ENCODE results near the gene STK17B.
A peak's percentile ranks its signal among the peaks of the same experiment; 100 is the strongest.

The STK17B gene

GRCh38 chr2:196155575-196155974 is 15.8 kb downstream of the STK17B start:
- no peak for DNase-seq (ENCODE audit: low spot score)

GRCh38 chr2:196153480-196153879 is 17.9 kb downstream of the STK17B start:
- DNase-seq (ENCODE audit: low spot score): no peak

GRCh38 chr2:196149948-196150347 is 21.4 kb downstream of the STK17B start:
- no peak for DNase-seq (ENCODE audit: low spot score)

GRCh38 chr2:196148736-196149135 is 22.6 kb downstream of the STK17B start:
- DNase-seq (ENCODE audit: low spot score): no peak

GRCh38 chr2:196145256-196145655 is 26.1 kb downstream of the STK17B start:
- no peak for DNase-seq (ENCODE audit: low spot score)

GRCh38 chr2:196144513-196145126 is 26.8 kb downstream of the STK17B start:
- no peak for DNase-seq (ENCODE audit: low spot score)

GRCh38 chr2:196143730-196144131 is 27.6 kb downstream of the STK17B start:
- no peak for DNase-seq (ENCODE audit: low spot score)

- DNase-seq (ENCODE audit: low spot score): no peak
Measured at GRCh38 chr2:196142825-196143224, 28.6 kb downstream of the STK17B start.

GRCh38 chr2:196140213-196140612 is 31.2 kb downstream of the STK17B start:
- DNase-seq (ENCODE audit: low spot score): no peak

GRCh38 chr2:196137271-196137670 is 34.1 kb downstream of the STK17B start:
- DNase-seq (ENCODE audit: low spot score): no peak

- DNase-seq (ENCODE audit: low spot score): no peak
Measured at GRCh38 chr2:196136151-196136550, 35.2 kb downstream of the STK17B start.

GRCh38 chr2:196131949-196132925 is 39.1 kb downstream of the STK17B start:
- DNase-seq (ENCODE audit: low spot score): no peak

GRCh38 chr2:196131384-196131937 is 39.9 kb downstream of the STK17B start:
- no peak for DNase-seq (ENCODE audit: low spot score)

GRCh38 chr2:196130039-196130825 is 41.1 kb downstream of the STK17B start:
- DNase-seq (ENCODE audit: low spot score): no peak

GRCh38 chr2:196128749-196129148 is 42.6 kb downstream of the STK17B start:
- DNase-seq (ENCODE audit: low spot score): no peak

GRCh38 chr2:196125596-196125995 is 45.8 kb downstream of the STK17B start:
- DNase-seq (ENCODE audit: low spot score): no peak

GRCh38 chr2:196123679-196124373 is 47.6 kb downstream of the STK17B start:
- no peak for DNase-seq (ENCODE audit: low spot score)

GRCh38 chr2:196119926-196120325 is 51.5 kb downstream of the STK17B start:
- no peak for DNase-seq (ENCODE audit: low spot score)

GRCh38 chr2:196117214-196117705 is 54.1 kb downstream of the STK17B start:
- DNase-seq (ENCODE audit: low spot score): peak; percentile 16

- DNase-seq (ENCODE audit: low spot score): peak; percentile 72
Measured at GRCh38 chr2:196113061-196113974, 58.1 kb downstream of the STK17B start.
